ENCODE results near the gene MIA.
"Not testable (repeated sequence)": the region's sequence is repeated elsewhere in the genome, so short reads cannot be mapped to it uniquely, and the experiment has no call there.

The MIA gene

DNA sequence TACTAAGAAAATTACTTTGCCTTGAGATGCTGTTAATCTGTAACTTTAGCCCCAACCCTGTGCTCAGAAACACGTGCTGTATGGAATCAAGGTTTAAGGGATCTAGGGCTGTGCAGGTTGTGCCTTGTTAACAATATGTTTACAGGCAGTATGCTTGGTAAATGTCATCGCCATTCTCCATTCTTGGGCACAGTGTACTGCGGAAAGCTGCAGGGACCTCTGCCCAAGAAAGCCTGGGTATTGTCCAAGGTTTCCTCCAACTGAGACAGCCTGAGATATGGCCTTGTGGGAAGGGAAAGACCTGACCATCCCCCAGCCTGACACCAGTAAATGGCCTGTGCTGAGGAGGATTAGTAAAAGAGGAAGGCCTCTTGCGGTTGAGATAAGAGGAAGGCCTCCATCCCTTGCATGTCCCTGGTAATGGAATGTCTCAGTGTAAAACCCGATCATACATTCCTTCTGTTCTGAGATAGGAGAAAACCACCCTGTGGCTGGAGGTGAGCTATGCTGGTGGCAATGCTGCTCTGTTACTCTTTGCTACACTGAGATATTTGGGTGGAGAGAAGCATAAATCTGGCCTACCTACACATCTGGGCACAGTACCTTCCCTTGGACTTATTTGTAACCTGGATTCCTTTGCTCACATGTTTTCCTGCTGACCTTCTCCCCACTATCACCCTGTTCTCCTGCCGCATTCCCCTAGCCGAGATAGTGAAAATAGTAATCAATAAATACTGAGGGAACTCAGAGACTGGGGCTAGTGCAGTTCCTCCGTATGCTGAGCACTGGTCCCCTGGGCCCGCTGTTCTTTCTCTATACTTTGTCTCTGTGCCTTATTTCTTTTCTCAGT, 47.6 kb downstream of the MIA start:
- not testable (repeated sequence) for DNase-seq (ENCODE audit: low spot score)

DNA sequence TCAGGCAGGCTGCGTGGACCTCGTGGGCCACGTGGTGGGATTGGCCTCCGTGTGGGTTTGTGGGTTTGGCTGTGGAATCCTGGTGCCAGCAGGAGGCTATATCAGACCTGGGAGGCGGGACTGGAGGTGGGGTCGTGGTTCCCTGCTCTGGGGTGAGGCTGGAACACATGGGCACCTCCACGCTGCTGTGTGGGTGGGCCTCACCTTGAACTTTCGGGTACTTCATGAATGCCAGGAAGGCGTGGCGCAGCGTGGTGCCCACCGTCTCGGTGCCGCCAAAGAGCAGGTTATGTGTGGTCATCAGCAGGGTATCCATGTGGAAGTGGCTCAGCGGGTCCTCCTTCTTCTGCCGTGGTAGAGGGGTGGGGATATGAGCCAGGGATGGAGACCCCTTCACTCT, 49.6 kb downstream of the MIA start:
- DNase-seq (ENCODE audit: low spot score), result not testable (repeated sequence)

DNA sequence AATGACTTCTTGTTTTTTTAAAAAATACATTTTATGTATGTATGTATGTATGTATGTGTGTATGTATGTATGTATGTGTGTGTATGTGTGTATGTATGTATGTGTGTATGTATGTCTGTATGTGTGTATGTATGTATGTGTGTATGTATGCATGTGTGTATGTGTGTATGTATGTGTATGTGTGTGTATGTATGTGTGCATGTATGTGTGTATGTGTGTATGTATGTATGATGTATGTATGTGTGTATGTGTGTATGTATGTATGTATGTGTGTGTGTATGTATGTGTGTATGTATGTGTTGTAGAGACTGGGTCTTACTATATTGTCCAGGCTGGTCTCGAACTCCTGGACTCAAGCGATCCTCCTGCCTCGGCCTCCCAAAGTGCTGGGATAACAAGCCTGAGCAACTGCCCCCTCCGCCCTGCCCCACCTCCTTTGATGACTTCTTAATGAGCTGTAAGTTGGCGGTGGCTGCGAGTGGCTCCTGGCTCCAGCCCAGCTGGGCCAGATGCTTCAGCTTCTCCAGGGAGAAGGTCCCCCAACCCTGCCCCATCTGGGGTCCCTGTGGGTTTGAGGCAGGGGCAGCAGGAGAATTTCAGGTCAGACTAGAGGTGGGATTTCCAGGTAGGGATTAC, 50.3 kb downstream of the MIA start:
- DNase-seq (ENCODE audit: low spot score), result not testable (repeated sequence)

DNA sequence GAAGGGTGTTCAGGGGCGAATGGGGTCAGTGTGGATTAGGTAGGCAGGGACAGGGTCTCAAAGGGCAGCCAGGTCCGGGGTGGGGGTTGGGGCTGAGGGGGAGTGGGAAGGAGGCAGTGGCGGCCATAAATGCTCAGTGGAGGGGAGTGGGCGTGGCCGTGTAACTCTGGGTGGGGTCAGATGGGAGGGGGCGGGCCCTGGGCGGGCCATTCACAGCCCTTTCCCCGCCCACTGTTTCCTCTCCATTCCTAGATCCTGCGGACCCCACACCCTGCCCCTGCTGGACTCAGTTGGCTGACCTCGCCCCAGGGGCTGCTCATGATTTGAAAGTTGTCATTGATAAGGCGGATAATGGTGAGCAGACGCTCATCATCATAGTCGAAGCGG, 51.0 kb downstream of the MIA start:
- not testable (repeated sequence) for DNase-seq (ENCODE audit: low spot score)

DNA sequence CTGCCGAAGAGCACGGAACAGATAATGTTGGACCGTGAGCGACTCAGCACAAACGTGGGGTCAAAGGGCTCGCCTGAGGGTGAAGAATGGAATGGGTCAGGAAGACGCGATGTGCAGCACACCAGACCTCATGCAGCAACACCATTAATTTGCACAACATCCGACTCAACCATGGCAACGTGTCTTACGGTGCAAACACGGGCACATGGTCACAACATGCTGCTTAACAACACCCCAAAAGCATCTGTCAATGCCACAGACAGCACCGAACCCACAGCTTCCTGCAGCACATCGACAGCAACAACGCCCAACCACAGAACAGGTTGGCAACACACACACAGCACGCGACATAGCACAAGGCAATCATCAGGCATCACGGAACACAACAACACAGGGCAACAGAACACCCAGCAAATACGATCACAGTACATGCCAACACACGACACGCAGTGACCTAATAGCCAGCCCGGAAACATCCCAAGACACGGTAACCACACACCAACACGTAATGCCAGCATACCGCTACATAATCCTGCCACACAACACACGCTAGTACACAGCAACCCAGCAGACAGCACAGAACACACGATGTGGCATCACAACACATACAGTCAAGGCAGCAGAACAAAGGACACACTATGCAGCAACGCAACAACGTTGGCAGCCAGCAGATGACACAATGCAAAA, 51.5 kb downstream of the MIA start:
- not testable (repeated sequence) for DNase-seq (ENCODE audit: low spot score)
